ENCODE results near the gene TAF11. TPM values are rescaled to one million over a fixed set of nuclear protein-coding genes. Genes with fewer than 3 reads are reported as not detected.

Gene TAF11
- total and polyA plus RNA-seq, 2 of the 8 experiments (the other 6 are each of a cell fraction or from before 2014, with no cell fraction given), result 38.2 to 48.6 TPM

- TF ChIP-seq ASH2L (IDR thresholded peaks at IDR 0.05; ENCODE audit: low read length), result no peak
- no peak for TF ChIP-seq HDAC6 (IDR thresholded peaks at IDR 0.05; ENCODE audit: low read depth, low read length)
- no peak for TF ChIP-seq GTF2F1 (IDR thresholded peaks at IDR 0.05; ENCODE audit: borderline replicate concordance, low read depth, low read length)
- TF ChIP-seq CTBP2 (IDR thresholded peaks at IDR 0.05; ENCODE audit: borderline replicate concordance, insufficient read depth, insufficient read length, low read length), result no peak
- TF ChIP-seq CHD2 (IDR thresholded peaks at IDR 0.05; ENCODE audit: low read length), result no peak
- TF ChIP-seq ATF3 (IDR thresholded peaks at IDR 0.05; ENCODE audit: insufficient read depth, low read depth, low read length), result no peak
- TF ChIP-seq HDAC2 (IDR thresholded peaks at IDR 0.05; ENCODE audit: borderline replicate concordance in 1 of 2, low read depth in 2 of 2, low read length in 2 of 2), result no peak
- TF ChIP-seq CBX8 (IDR thresholded peaks at IDR 0.05; ENCODE audit: borderline replicate concordance, low read depth, low read length), result no peak
Observed at GRCh38 chr6:34917626-34918285, 29.9 kb upstream of the TAF11 start (continued).
